A673 (cell line): Measurements from ENCODE around the gene IGLL5. TPM values are rescaled to one million over a fixed set of nuclear protein-coding genes. Genes with fewer than 3 reads are reported as not detected.

Experiments used
- BruUV-seq: library from RNA; stranded (reverse); fragments of 400-500 nt; replicated peaks from 2 replicates; lab custom pipeline; 2021; lab: Mats Ljungman, UMichigan
- CTCF ChIA-PET: fragments of 300-600 bp; sonication (Branson Sonifier 250); formaldehyde crosslinking; loops from one replicate; lab custom pipeline; 2022; ENCODE audit warnings: antibody characterized with exemption; lab: Charles Lee
- POLR2A ChIA-PET: fragments of 300-600 bp; sonication (Branson Sonifier 250); formaldehyde crosslinking; loops from one replicate; lab custom pipeline; 2022; ENCODE audit warnings: antibody characterized with exemption; ENCODE audit not compliant: low non-redundant PET; lab: Charles Lee
- DNase-seq: peaks from one replicate; pipeline ENCODE4 v3.0.0-alpha.2; 2015; ENCODE audit warnings: low spot score
- H3K27ac ChIP-seq: fragments of 200-600 bp; sonication (generic); 2 replicates; pipeline ENCODE4 v1.5.1; 2016; ENCODE audit warnings: mixed run types, low read depth, mild to moderate bottlenecking, mixed read lengths, antibody characterized with exemption, low read length; ENCODE audit not compliant: poor library complexity, severe bottlenecking
- H3K27me3 ChIP-seq: fragments of 200-600 bp; sonication (generic); replicated peaks from 2 replicates; pipeline ENCODE4 v1.6.1; 2017; ENCODE audit warnings: mixed run types, low read depth, mild to moderate bottlenecking, mixed read lengths, antibody characterized with exemption, low read length; ENCODE audit not compliant: insufficient read depth, poor library complexity
- H3K36me3 ChIP-seq: fragments of 200-600 bp; sonication (generic); 2 replicates; pipeline ENCODE4 v1.6.1; 2016; ENCODE audit warnings: mixed run types, mild to moderate bottlenecking, mixed read lengths, antibody characterized with exemption, low read length; ENCODE audit not compliant: insufficient read depth, poor library complexity, severe bottlenecking
- H3K4me1 ChIP-seq: fragments of 200-600 bp; sonication (generic); 2 replicates; pipeline ENCODE4 v1.6.1; 2017; ENCODE audit warnings: mixed run types, mild to moderate bottlenecking, mixed read lengths, antibody characterized with exemption, low read length; ENCODE audit not compliant: insufficient read depth, poor library complexity, severe bottlenecking
- H3K4me3 ChIP-seq: fragments of 200-600 bp; sonication (generic); 2 replicates; pipeline ENCODE4 v1.5.1; 2016; ENCODE audit warnings: low read depth, mixed run types, mild to moderate bottlenecking, mixed read lengths, low read length; ENCODE audit not compliant: poor library complexity, severe bottlenecking
- H3K9me3 ChIP-seq: fragments of 200-600 bp; sonication (generic); 2 replicates; pipeline ENCODE4 v1.6.1; 2016; ENCODE audit warnings: mixed run types, low read depth, mild to moderate bottlenecking, mixed read lengths, antibody characterized with exemption, low read length; ENCODE audit not compliant: poor library complexity, severe bottlenecking
- CTCF ChIP-seq: fragments of 300-800, 200-600 bp; sonication (generic); conservative IDR thresholded peaks from 2 replicates; pipeline ENCODE4 v1.5.1; 2017; ENCODE audit warnings: low read depth, mild to moderate bottlenecking, antibody characterized with exemption, low read length, moderate library complexity, mixed read lengths
- EZH2 ChIP-seq: fragments of 200-600 bp; sonication (generic); IDR thresholded peaks from 2 replicates; pipeline ENCODE4 v1.6.1; 2017; ENCODE audit warnings: borderline replicate concordance, low read depth, mild to moderate bottlenecking, mixed read lengths, antibody characterized with exemption, low read length; ENCODE audit not compliant: poor library complexity, severe bottlenecking
- intact Hi-C: fragments of 100-400 bp; cut with micrococcal nuclease; formaldehyde crosslinking; loops from one replicate; pipeline ENCODE4 v1.10.0; 2022; ENCODE audit not compliant: unreplicated experiment
- total RNA-seq: library from RNA; stranded (reverse); gene quantifications from 2 replicates; pipeline ENCODE4 v1.2.3, GENCODE V29; 2021

IGLL5 gene
- total RNA-seq, 1 experiment from 2014 or later = not detected

GRCh38 chr22:22930571-22931556 lies 43.2 kb downstream of the IGLL5 start:
- no peak for DNase-seq
- POLR2A ChIA-PET = no interaction called here
- Histone ChIP-seq H3K4me1 (no peaks in the 10 kb centered on the region), H3K27ac (no peak overlapping the region), H3K9me3 (no peaks in the 10 kb centered on the region), H3K36me3 (no peaks in the 10 kb centered on the region), H3K27me3 (no peaks in the 10 kb centered on the region), H3K4me3 (no peak overlapping the region)
- intact Hi-C loops = no loop called here
- TF ChIP-seq CTCF (no peak), EZH2 (no peak)
- BruUV-seq = no TSS peak
- CTCF ChIA-PET = interaction anchor here (0.6 kb wide), 1 partner anchor 43 kb away, joined by 9 read pairs; the partner anchor contains the start of gene IGLL5

- intact Hi-C loops = no loop called here
- BruUV-seq = no TSS peak
- Histone ChIP-seq H3K4me1 (no peaks in the 10 kb centered on the region), H3K9me3 (no peaks in the 10 kb centered on the region), H3K27ac (no peak overlapping the region), H3K4me3 (no peak overlapping the region), H3K27me3 (no peaks in the 10 kb centered on the region), H3K36me3 (no peaks in the 10 kb centered on the region)
- no peak for DNase-seq
- TF ChIP-seq EZH2 (no peak), CTCF (no peak)
- ChIA-PET POLR2A (no interaction called here), CTCF (interaction anchor here (0.6 kb wide), 1 partner anchor 44 kb away, joined by 9 read pairs; the partner anchor contains the start of gene IGLL5)
These were observed 44.1 kb downstream of the IGLL5 start for GRCh38 chr22:22931557-22932270.

- Histone ChIP-seq H3K36me3 (no peaks in the 10 kb centered on the region), H3K9me3 (no peaks in the 10 kb centered on the region), H3K4me3 (no peak overlapping the region), H3K4me1 (no peaks in the 10 kb centered on the region), H3K27me3 (no peaks in the 10 kb centered on the region), H3K27ac (no peak overlapping the region)
- POLR2A ChIA-PET = no interaction called here
- no TSS peak for BruUV-seq
- no peak for TF ChIP-seq EZH2
- no peak for TF ChIP-seq CTCF
- DNase-seq = no peak
- CTCF ChIA-PET = interaction anchor here (1.1 kb wide), 1 partner anchor 10 kb away, joined by 3 read pairs; no protein-coding TSS in a partner anchor
- intact Hi-C loops = no loop called here
These were observed 44.9 kb downstream of the IGLL5 start for GRCh38 chr22:22932512-22932941.
